Measurements from ENCODE around the gene CDHR3. TPM values are rescaled to one million over a fixed set of nuclear protein-coding genes. Genes with fewer than 3 reads are reported as not detected.

Gene CDHR3
- total RNA-seq, 2 donors from 2014 or later: 5.3 to 7.7 TPM

- Histone ChIP-seq H3K27ac (no peak overlapping the region), H3K9me3 (no peaks in the 10 kb centered on the region)
These were observed 26.6 kb downstream of the CDHR3 start for GRCh38 chr7:105989686-105990085.

GRCh38 chr7:105990141-105990540 lies 27.1 kb downstream of the CDHR3 start:
- intact Hi-C loops (cut with DNase I): no loop called here
- DNase-seq: no peak
- no peak for TF ChIP-seq CTCF (IDR thresholded peaks at IDR 0.05)
- H3K9me3 ChIP-seq: no peaks in the 10 kb centered on the region
- H3K36me3 ChIP-seq: no peaks in the 10 kb centered on the region
- no peak overlapping the region for H3K4me3 ChIP-seq
- H3K27ac ChIP-seq: no peak overlapping the region
- no peaks in the 10 kb centered on the region for H3K4me1 ChIP-seq
- no peaks in the 10 kb centered on the region for H3K27me3 ChIP-seq
- H3K9ac ChIP-seq (ENCODE audit: low read depth in 2 of 2, low read length in 2 of 2): no peak overlapping the region

More at GRCh38 chr7:105989686-105990085, 26.6 kb downstream of the CDHR3 start:
- no peaks in the 10 kb centered on the region for H3K36me3 ChIP-seq
- H3K4me3 ChIP-seq: no peak overlapping the region
- no peaks in the 10 kb centered on the region for H3K4me1 ChIP-seq
- intact Hi-C loops (cut with DNase I): no loop called here
- no peak for DNase-seq
- TF ChIP-seq CTCF (IDR thresholded peaks at IDR 0.05): no peak
- no peaks in the 10 kb centered on the region for H3K27me3 ChIP-seq
- H3K9ac ChIP-seq (ENCODE audit: low read depth in 2 of 2, low read length in 2 of 2): no peak overlapping the region

GRCh38 chr7:105990727-105991453 lies 27.8 kb downstream of the CDHR3 start:
- Histone ChIP-seq H3K4me3 (no peak overlapping the region), H3K27ac (no peak overlapping the region), H3K27me3 (no peaks in the 10 kb centered on the region), H3K9me3 (no peaks in the 10 kb centered on the region), H3K4me1 (no peaks in the 10 kb centered on the region), H3K9ac (ENCODE audit: low read depth in 2 of 2, low read length in 2 of 2) (no peak overlapping the region), H3K36me3 (no peaks in the 10 kb centered on the region)
- DNase-seq: no peak
- TF ChIP-seq CTCF (IDR thresholded peaks at IDR 0.05): no peak
- intact Hi-C loops (cut with DNase I): no loop called here

- H3K27ac ChIP-seq: no peak overlapping the region
- no peaks in the 10 kb centered on the region for H3K4me1 ChIP-seq
- no peak for TF ChIP-seq CTCF (IDR thresholded peaks at IDR 0.05)
- intact Hi-C loops (cut with DNase I): no loop called here
- H3K9me3 ChIP-seq: no peaks in the 10 kb centered on the region
- no peak for DNase-seq
- H3K27me3 ChIP-seq: no peaks in the 10 kb centered on the region
- H3K36me3 ChIP-seq: no peaks in the 10 kb centered on the region
- H3K9ac ChIP-seq (ENCODE audit: low read depth in 2 of 2, low read length in 2 of 2): no peak overlapping the region
- no peak overlapping the region for H3K4me3 ChIP-seq
These were observed 29.8 kb downstream of the CDHR3 start for GRCh38 chr7:105992905-105993304.

GRCh38 chr7:105996860-105997737 lies 34.0 kb downstream of the CDHR3 start:
- no peaks in the 10 kb centered on the region for H3K27me3 ChIP-seq
- TF ChIP-seq CTCF (IDR thresholded peaks at IDR 0.05): no peak
- no peaks in the 10 kb centered on the region for H3K4me1 ChIP-seq
- H3K9me3 ChIP-seq: no peaks in the 10 kb centered on the region
- intact Hi-C loops (cut with DNase I): no loop called here
- H3K36me3 ChIP-seq: no peaks in the 10 kb centered on the region
- no peak overlapping the region for H3K9ac ChIP-seq (ENCODE audit: low read depth in 2 of 2, low read length in 2 of 2)
- no peak for DNase-seq
- H3K27ac ChIP-seq: no peak overlapping the region
- no peak overlapping the region for H3K4me3 ChIP-seq
